Brain microvascular endothelial cell (primary cell): ENCODE measurements around the gene ARIH1.
"Not testable (repeated sequence)": the region's sequence is repeated elsewhere in the genome, so short reads cannot be mapped to it uniquely, and the experiment has no call there.

Source experiments
- DNase-seq: peaks from one replicate; pipeline ENCODE4 v3.0.0-alpha.2; 2020
- H3K27ac ChIP-seq: fragments of 250-450 bp; sonication (Bioruptor Pico); 2 replicates; pipeline ENCODE4 v1.5.1; 2020; ENCODE audit warnings: mild to moderate bottlenecking, moderate library complexity
- H3K27me3 ChIP-seq: fragments of 250-450 bp; sonication (Bioruptor Pico); replicated peaks from 2 replicates; pipeline ENCODE4 v1.5.1; 2020; ENCODE audit warnings: mild to moderate bottlenecking
- H3K36me3 ChIP-seq: fragments of 250-450 bp; sonication (Bioruptor Pico); replicated peaks from 2 replicates; pipeline ENCODE4 v1.5.1; 2020; ENCODE audit warnings: mild to moderate bottlenecking
- H3K4me3 ChIP-seq: 2 replicates; pipeline ENCODE4 v1.5.1; 2011; ENCODE audit warnings: low read depth, mild to moderate bottlenecking, control low read depth, low read length, moderate library complexity
- in situ Hi-C: cut with HindIII; loops from 2 replicates; pipeline ENCODE4 v1.10.0; 2017; ENCODE audit warnings: low sequenced_read_pairs, low pct_ligation_motif_present
- TF ChIP-seq, protein P1 (sequence below): IDR thresholded peaks from 2 replicates; pipeline ENCODE4 v1.5.1; 2011; ENCODE audit warnings: low read depth, mild to moderate bottlenecking, moderate library complexity, low read length, control low read depth, inconsistent platforms; ENCODE audit errors: missing control alignments

ARIH1 gene, protein sequence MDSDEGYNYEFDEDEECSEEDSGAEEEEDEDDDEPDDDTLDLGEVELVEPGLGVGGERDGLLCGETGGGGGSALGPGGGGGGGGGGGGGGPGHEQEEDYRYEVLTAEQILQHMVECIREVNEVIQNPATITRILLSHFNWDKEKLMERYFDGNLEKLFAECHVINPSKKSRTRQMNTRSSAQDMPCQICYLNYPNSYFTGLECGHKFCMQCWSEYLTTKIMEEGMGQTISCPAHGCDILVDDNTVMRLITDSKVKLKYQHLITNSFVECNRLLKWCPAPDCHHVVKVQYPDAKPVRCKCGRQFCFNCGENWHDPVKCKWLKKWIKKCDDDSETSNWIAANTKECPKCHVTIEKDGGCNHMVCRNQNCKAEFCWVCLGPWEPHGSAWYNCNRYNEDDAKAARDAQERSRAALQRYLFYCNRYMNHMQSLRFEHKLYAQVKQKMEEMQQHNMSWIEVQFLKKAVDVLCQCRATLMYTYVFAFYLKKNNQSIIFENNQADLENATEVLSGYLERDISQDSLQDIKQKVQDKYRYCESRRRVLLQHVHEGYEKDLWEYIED

DNA sequence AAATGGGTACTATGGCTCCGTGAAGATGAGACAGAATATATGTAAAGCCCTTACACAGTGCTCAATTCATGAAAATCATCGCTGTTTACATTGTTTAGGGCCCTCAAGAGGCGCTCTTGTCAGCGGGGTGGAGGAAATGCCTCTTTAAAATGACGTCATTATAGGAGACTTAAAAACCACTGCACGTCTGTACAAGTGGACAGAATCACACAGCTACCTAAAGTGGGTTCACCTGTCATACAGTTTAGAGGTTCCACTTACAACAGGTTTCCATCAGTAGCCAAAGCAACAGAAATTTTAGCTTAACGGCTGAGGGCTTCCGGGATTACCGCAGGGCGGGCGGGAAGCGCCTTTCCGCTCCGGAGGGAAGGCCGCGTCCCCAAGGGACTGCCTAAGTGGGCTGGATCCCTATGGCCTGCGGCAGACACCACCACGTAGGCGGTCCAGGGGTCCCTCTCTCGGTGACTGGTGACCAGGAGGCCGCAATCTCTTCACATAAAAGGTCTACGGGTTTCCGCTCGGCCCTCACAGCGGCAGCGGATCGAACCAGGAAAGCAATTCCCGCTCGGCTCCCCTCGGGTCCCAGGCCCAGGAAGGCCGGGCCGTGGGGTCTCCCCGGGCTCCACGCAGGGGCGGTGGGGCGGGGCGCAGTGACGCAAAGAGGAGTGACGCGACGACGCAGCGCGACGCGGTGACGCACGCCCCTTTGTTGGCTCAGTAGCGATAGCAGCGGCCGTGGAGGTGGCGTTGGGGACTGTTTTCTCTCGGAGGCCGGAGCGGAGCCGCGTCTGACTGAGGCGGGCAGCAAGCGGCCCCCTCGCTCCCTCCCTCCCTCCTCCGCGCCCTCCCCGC is at the start of gene ARIH1:
ARIH1 (plus strand) TSS at position 717 of the 852 bp plus-strand sequence. CDS start 310 bp downstream, outside the sequence.
- H3K4me3 ChIP-seq, result peak within 1 kb of the TSS; percentile 96
- in situ Hi-C loops, result no loop called here
- H3K27ac ChIP-seq, result peak within 1 kb of the TSS; percentile 99
- no peaks in the 10 kb centered on the region for H3K27me3 ChIP-seq
- H3K36me3 ChIP-seq, result peaks cover 3% of the 10 kb centered on the region
- peak; percentile 93 for DNase-seq
- TF ChIP-seq, protein P1, sequence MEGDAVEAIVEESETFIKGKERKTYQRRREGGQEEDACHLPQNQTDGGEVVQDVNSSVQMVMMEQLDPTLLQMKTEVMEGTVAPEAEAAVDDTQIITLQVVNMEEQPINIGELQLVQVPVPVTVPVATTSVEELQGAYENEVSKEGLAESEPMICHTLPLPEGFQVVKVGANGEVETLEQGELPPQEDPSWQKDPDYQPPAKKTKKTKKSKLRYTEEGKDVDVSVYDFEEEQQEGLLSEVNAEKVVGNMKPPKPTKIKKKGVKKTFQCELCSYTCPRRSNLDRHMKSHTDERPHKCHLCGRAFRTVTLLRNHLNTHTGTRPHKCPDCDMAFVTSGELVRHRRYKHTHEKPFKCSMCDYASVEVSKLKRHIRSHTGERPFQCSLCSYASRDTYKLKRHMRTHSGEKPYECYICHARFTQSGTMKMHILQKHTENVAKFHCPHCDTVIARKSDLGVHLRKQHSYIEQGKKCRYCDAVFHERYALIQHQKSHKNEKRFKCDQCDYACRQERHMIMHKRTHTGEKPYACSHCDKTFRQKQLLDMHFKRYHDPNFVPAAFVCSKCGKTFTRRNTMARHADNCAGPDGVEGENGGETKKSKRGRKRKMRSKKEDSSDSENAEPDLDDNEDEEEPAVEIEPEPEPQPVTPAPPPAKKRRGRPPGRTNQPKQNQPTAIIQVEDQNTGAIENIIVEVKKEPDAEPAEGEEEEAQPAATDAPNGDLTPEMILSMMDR, result peak; percentile 65

DNA sequence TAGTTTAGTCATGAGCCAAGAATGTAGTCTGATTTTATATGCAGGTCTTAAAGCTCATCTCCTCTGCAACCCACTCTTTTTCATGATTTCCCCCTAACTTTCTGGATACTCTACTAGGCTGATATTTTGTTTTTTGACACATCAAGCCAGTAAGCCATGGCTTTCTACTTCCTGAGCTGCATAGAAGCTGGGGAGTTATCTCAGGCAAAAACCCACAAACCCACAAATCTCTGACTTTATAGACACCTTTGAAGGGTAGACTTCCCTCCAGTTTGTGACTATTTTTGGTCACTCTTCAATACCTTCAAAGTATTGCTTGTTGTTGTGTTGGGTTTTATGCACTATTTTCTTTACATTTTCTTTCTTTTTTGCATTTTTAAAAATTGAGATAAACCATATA is 47.4 kb upstream of the ARIH1 start:
- TF ChIP-seq, protein P1, result no peak
- no peak for DNase-seq
- in situ Hi-C loops, result no loop called here
- no peak overlapping the region for H3K4me3 ChIP-seq
- no peaks in the 10 kb centered on the region for H3K36me3 ChIP-seq
- no peaks in the 10 kb centered on the region for H3K27me3 ChIP-seq
- H3K27ac ChIP-seq, result no peak overlapping the region

DNA sequence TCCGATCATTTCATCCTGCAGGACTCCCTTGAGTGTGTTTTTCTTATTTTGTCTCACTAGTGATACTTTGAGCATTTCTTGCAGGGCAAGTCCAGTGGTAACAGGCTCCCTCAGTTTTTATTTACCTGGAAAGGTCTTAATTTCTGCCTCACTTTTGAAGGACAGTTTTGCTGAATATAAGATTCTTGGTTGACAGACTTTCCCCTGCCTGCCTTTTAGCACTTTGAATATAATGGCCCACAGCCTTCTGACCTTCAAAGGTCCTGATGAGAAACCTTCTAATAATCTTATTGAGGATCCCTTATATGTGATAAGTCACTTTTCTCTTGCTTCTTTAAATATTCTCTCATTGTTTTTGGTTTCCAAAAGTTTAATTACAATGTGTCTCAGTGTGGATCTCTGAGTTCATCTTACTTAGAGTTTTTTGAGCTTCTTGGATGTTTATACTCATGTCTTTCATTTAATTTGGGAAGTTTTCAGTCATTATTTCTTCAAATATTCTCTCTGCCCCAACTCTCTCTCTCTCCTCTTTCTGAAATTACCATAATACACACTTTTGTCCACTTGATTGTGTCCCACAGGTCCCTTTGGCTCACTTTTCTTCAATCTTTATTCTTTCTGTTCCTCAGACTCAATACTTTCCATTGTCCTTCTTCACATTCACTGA is 36.3 kb upstream of the ARIH1 start:
- TF ChIP-seq, protein P1, result no peak
- no peak overlapping the region for H3K4me3 ChIP-seq
- H3K36me3 ChIP-seq, result no peaks in the 10 kb centered on the region
- in situ Hi-C loops, result no loop called here
- no peak for DNase-seq
- no peaks in the 10 kb centered on the region for H3K27me3 ChIP-seq
- no peak overlapping the region for H3K27ac ChIP-seq

DNA sequence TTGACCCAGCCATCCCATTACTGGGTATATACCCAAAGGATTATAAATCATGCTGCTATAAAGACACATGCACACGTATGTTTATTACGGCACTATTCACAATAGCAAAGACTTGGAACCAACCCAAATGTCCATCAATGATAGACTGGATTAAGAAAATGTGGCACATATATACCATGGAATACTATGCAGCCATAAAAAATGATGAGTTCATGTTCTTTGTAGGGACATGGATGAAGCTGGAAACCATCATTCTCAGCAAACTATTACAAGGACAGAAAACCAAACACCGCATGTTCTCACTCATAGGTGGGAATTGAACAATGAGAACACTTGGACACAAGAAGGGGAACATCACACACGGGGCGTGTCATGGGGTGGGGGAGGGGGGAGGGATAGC is 31.3 kb upstream of the ARIH1 start:
- H3K27ac ChIP-seq, H3K4me3 ChIP-seq, H3K36me3 ChIP-seq, DNase-seq, in situ Hi-C loops, H3K27me3 ChIP-seq: not testable (repeated sequence)

DNA sequence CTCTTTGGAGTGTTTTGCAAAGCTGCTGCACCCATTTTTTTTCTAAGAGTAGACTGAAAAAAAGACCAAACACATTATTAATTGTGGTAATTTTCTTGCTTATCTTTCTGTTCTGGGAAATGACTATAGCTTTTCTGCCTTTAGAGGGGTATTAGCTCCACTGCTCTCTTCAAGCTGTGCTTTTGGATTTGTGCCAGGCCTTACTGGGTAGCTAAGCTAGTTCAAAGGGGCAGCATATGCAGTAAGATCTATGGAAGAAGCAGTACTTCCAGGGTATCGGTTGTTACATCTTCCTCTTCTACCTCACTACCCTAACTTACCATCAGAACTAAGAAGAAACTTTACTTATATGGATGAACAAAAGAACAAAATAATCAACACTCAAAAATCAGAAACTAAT is 28.7 kb upstream of the ARIH1 start:
- in situ Hi-C loops, result no loop called here
- no peak overlapping the region for H3K4me3 ChIP-seq
- TF ChIP-seq, protein P1, result no peak

DNA sequence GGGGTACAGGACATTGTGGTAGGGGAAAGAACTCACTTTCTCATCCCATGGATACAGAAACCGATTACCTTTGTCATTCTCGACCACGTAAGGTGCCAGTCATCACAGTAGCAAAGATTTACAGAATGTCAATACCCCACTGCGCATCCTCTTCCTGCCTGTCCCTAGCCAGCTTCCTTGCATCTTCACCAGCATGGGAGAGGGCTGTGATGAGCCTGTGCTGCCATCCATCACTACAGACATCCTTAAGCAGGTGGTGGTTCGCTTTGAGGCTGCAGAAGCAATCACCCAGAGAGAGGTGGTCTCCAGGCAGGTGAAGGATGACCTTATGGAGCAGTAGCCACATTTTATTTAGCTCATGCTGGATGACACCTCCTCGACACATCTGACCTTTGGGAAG is 23.3 kb upstream of the ARIH1 start:
- no peak overlapping the region for H3K27ac ChIP-seq
- no peaks in the 10 kb centered on the region for H3K27me3 ChIP-seq
- in situ Hi-C loops, result no loop called here
- no peak for DNase-seq
- H3K36me3 ChIP-seq, result no peaks in the 10 kb centered on the region
- no peak overlapping the region for H3K4me3 ChIP-seq
- TF ChIP-seq, protein P1, result no peak

More for the DNA sequence above, 28.7 kb upstream of the ARIH1 start:
- Histone ChIP-seq H3K27ac (no peak overlapping the region), H3K36me3 (no peaks in the 10 kb centered on the region), H3K27me3 (no peaks in the 10 kb centered on the region)
- no peak for DNase-seq
